CD8-positive, alpha-beta memory T cell (primary cell): Measurements from ENCODE around the gene WNT5A. TPM values are rescaled to one million over a fixed set of nuclear protein-coding genes. Genes with fewer than 3 reads are reported as not detected.

Experiments
- CTCF ChIA-PET: fragments of 350-600 bp; sonication (Branson Sonifier 250); formaldehyde crosslinking; loops from one replicate; lab custom pipeline; 2021; ENCODE audit warnings: antibody characterized with exemption; lab: Charles Lee
- POLR2A ChIA-PET: fragments of 350-600 bp; sonication (Branson Sonifier 250); formaldehyde crosslinking; loops from one replicate; lab custom pipeline; 2021; ENCODE audit warnings: antibody characterized with exemption; lab: Charles Lee
- DNase-seq, 5 donors: peaks; one replicate each; pipeline versions ENCODE4 v3.0.0 to v3.0.0-alpha.2; 2020 to 2022; ENCODE audit warnings: mixed read lengths in 1 of 5
- H3K27ac ChIP-seq: one replicate; pipeline ENCODE4 v1.7.0; 2013; ENCODE audit warnings: low read depth, mild to moderate bottlenecking, low read length, moderate library complexity
- H3K27me3 ChIP-seq: 2 replicates; pipeline ENCODE4 v1.7.0; 2013; ENCODE audit warnings: low read length, mild to moderate bottlenecking; ENCODE audit not compliant: insufficient read depth, poor library complexity, severe bottlenecking
- H3K36me3 ChIP-seq: 2 replicates; pipeline ENCODE4 v1.7.0; 2013; ENCODE audit warnings: mild to moderate bottlenecking, low read length, moderate library complexity; ENCODE audit not compliant: insufficient read depth
- H3K4me1 ChIP-seq: 2 replicates; pipeline ENCODE4 v1.7.0; 2013; ENCODE audit warnings: mild to moderate bottlenecking, low read length, moderate library complexity; ENCODE audit not compliant: insufficient read depth
- H3K4me3 ChIP-seq: 2 replicates; pipeline ENCODE4 v1.7.0; 2013; ENCODE audit warnings: mild to moderate bottlenecking, low read length
- H3K9me3 ChIP-seq: 2 replicates; pipeline ENCODE4 v1.7.0; 2013; ENCODE audit warnings: mild to moderate bottlenecking, low read length
- H3K27ac Mint-ChIP-seq, 8 donors: one replicate each; pipeline ENCODE4 v1.8.0; 2020 to 2021; ENCODE audit warnings: mixed read lengths in 8 of 8, mild to moderate bottlenecking in 6 of 8, inconsistent platforms in 3 of 8, moderate library complexity in 3 of 8
- H3K27me3 Mint-ChIP-seq, 2 donors: one replicate each; pipeline ENCODE4 v1.8.0; 2020 to 2021; ENCODE audit warnings: mixed read lengths in 2 of 2, mild to moderate bottlenecking in 1 of 2, moderate library complexity in 1 of 2
- H3K36me3 Mint-ChIP-seq, 3 donors: one replicate each; pipeline ENCODE4 v1.8.0; 2020 to 2021; ENCODE audit warnings: mixed read lengths in 3 of 3, inconsistent platforms in 1 of 3, mild to moderate bottlenecking in 1 of 3
- H3K4me1 Mint-ChIP-seq, 3 donors: one replicate each; pipeline ENCODE4 v1.8.0; 2020 to 2021; ENCODE audit warnings: mixed read lengths in 3 of 3, inconsistent platforms in 1 of 3, mild to moderate bottlenecking in 1 of 3
- H3K4me3 Mint-ChIP-seq, 7 donors: one replicate each; pipeline ENCODE4 v1.8.0; 2020 to 2021; ENCODE audit warnings: mixed read lengths in 7 of 7, mild to moderate bottlenecking in 6 of 7, moderate library complexity in 4 of 7, inconsistent platforms in 2 of 7
- H3K9me3 Mint-ChIP-seq, 5 donors: one replicate each; pipeline ENCODE4 v1.8.0; 2020 to 2022; ENCODE audit warnings: mixed read lengths in 5 of 5, mild to moderate bottlenecking in 3 of 5, moderate library complexity in 2 of 5, inconsistent platforms in 1 of 5
- polyA plus RNA-seq: library from polyadenylated mRNA; unstranded; fragments of 300-500 nt; fragmentation: Illumina TruSeq; gene quantifications from one replicate; pipeline ENCODE4 v1.2.3, GENCODE V29; 2021
- total RNA-seq, 2 experiments: library from RNA; stranded (reverse); gene quantifications; one replicate each; pipeline ENCODE4 v1.2.3, GENCODE V29; 2021

Gene WNT5A
- total and polyA plus RNA-seq, 3 experiments from 2014 or later: not detected

GRCh38 chr3:55427739-55428138 lies 59.4 kb downstream of the WNT5A start:
- POLR2A ChIA-PET: no interaction called here
- H3K27ac Mint-ChIP-seq: no peak overlapping the region
- no peaks in the 10 kb centered on the region for H3K4me1 Mint-ChIP-seq

DNA sequence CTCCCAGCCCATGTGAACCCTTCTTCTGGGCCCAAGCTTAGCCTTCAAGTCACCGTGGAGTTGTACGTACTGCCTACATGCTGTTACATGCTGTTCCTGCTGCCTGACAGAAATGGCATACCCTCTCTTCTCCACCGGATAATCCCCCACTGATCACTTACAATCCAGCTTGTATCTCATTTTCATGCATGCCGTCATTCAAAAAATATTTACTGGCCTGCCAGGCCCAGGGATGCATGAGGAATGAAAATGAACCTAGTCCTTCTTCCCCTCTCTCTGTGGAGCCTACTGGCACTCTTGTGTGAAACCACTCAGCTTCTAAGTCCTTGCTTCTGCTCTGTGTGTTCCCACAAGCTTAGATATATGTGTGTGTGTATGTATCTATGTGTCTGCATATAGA lies 60.6 kb downstream of the WNT5A start:
- ChIA-PET POLR2A (no interaction called here), CTCF (no interaction called here)
- no peaks in the 10 kb centered on the region for H3K27me3 Mint-ChIP-seq
- no peak overlapping the region for H3K27ac ChIP-seq
- H3K27ac Mint-ChIP-seq: no peak overlapping the region
- no peaks in the 10 kb centered on the region for H3K4me1 Mint-ChIP-seq
- no peak overlapping the region for H3K4me3 ChIP-seq
- no peak overlapping the region for H3K4me3 Mint-ChIP-seq
- H3K4me1 ChIP-seq: no peaks in the 10 kb centered on the region
- H3K9me3 Mint-ChIP-seq: peaks cover 2 to 11% (median 3%) of the 10 kb centered on the region in 5 donors
- no peaks in the 10 kb centered on the region for H3K36me3 Mint-ChIP-seq
- no peaks in the 10 kb centered on the region for H3K9me3 ChIP-seq
- no peaks in the 10 kb centered on the region for H3K36me3 ChIP-seq
- no peaks in the 10 kb centered on the region for H3K27me3 ChIP-seq
- DNase-seq: no peak

More at GRCh38 chr3:55427739-55428138, 59.4 kb downstream of the WNT5A start:
- H3K9me3 Mint-ChIP-seq: peaks cover 2 to 11% (median 6%) of the 10 kb centered on the region in 5 donors
- H3K4me3 Mint-ChIP-seq: no peak overlapping the region
- no peaks in the 10 kb centered on the region for H3K27me3 Mint-ChIP-seq
- Histone ChIP-seq H3K4me1 (no peaks in the 10 kb centered on the region), H3K4me3 (no peak overlapping the region), H3K27me3 (no peaks in the 10 kb centered on the region), H3K27ac (no peak overlapping the region), H3K36me3 (no peaks in the 10 kb centered on the region), H3K9me3 (no peaks in the 10 kb centered on the region)
- DNase-seq: no peak
- CTCF ChIA-PET: no interaction called here
- H3K36me3 Mint-ChIP-seq: no peaks in the 10 kb centered on the region

- Histone ChIP-seq H3K4me1 (no peaks in the 10 kb centered on the region), H3K36me3 (no peaks in the 10 kb centered on the region), H3K27me3 (no peaks in the 10 kb centered on the region), H3K4me3 (no peak overlapping the region), H3K9me3 (no peaks in the 10 kb centered on the region), H3K27ac (no peak overlapping the region)
- Mint-ChIP-seq H3K27ac (no peak overlapping the region), H3K9me3 (peaks cover 2 to 28% (median 5%) of the 10 kb centered on the region in 5 donors), H3K4me1 (no peaks in the 10 kb centered on the region), H3K27me3 (no peaks in the 10 kb centered on the region), H3K36me3 (no peaks in the 10 kb centered on the region), H3K4me3 (no peak overlapping the region)
- ChIA-PET CTCF (no interaction called here), POLR2A (no interaction called here)
- no peak for DNase-seq
Observed at GRCh38 chr3:55423782-55424181, 63.3 kb downstream of the WNT5A start.

GRCh38 chr3:55417211-55417610 lies 69.9 kb downstream of the WNT5A start:
- no peak overlapping the region for H3K4me3 Mint-ChIP-seq
- Histone ChIP-seq H3K4me3 (no peak overlapping the region), H3K27ac (no peak overlapping the region), H3K4me1 (no peaks in the 10 kb centered on the region), H3K27me3 (no peaks in the 10 kb centered on the region), H3K9me3 (no peaks in the 10 kb centered on the region), H3K36me3 (no peaks in the 10 kb centered on the region)
- ChIA-PET CTCF (no interaction called here), POLR2A (no interaction called here)
- H3K27me3 Mint-ChIP-seq: no peaks in the 10 kb centered on the region
- no peaks in the 10 kb centered on the region for H3K4me1 Mint-ChIP-seq
- H3K36me3 Mint-ChIP-seq: no peaks in the 10 kb centered on the region
- peaks cover 3 to 35% (median 11%) of the 10 kb centered on the region in 5 donors for H3K9me3 Mint-ChIP-seq
- no peak for DNase-seq
- no peak overlapping the region for H3K27ac Mint-ChIP-seq

GRCh38 chr3:55416331-55416821 lies 70.7 kb downstream of the WNT5A start:
- Histone ChIP-seq H3K4me3 (no peak overlapping the region), H3K36me3 (no peaks in the 10 kb centered on the region), H3K9me3 (no peaks in the 10 kb centered on the region), H3K27me3 (no peaks in the 10 kb centered on the region), H3K4me1 (no peaks in the 10 kb centered on the region), H3K27ac (no peak overlapping the region)
- Mint-ChIP-seq H3K9me3 (peaks cover 3 to 29% (median 11%) of the 10 kb centered on the region in 5 donors), H3K36me3 (no peaks in the 10 kb centered on the region), H3K27me3 (no peaks in the 10 kb centered on the region), H3K4me1 (no peaks in the 10 kb centered on the region), H3K27ac (no peak overlapping the region), H3K4me3 (no peak overlapping the region)
- ChIA-PET CTCF (no interaction called here), POLR2A (no interaction called here)
- no peak for DNase-seq
